Spleen (tissue), 7 donors: ENCODE measurements around the gene SRGAP2B.
"Not testable (repeated sequence)": the region's sequence is repeated elsewhere in the genome, so short reads cannot be mapped to it uniquely, and the experiment has no call there.

ENCODE experiments used
- CTCF ChIP-seq, 11 experiments: fragments of 200-600 bp in 7 of 11; fragments of 450-650 bp in 4 of 11; sonication (generic) in 4 of 11; IDR thresholded peaks in 8 of 11; conservative IDR thresholded peaks in 3 of 11; 1 replicate in 7 of 11; 2 replicates in 4 of 11; pipeline versions ENCODE4 v1.4.0 to v1.8.0; 2016 to 2021; ENCODE audit warnings: antibody characterized with exemption in 11 of 11, inconsistent platforms in 4 of 11, mild to moderate bottlenecking in 1 of 11
- POLR2A ChIP-seq, 3 donors: fragments of 450-650 bp; IDR thresholded peaks; one replicate each; pipeline ENCODE4 v1.5.1; 2017; ENCODE audit warnings: antibody characterized with exemption in 3 of 3, mild to moderate bottlenecking in 1 of 3
- POLR2AphosphoS5 ChIP-seq, 3 donors: sonication (generic); formaldehyde crosslinking; IDR thresholded peaks; one replicate each; pipeline ENCODE4 v1.5.1; 2017; ENCODE audit warnings: antibody characterized with exemption in 3 of 3
- donor health status: DM: no; HTN: no; CAD: no; lungs with moderate emphysema.
- donor health status: DM: no; HTN: no; CAD: no.
- donor health status: DM: no; HTN: no; CAD: no.

GRCh38 chr1:145013353-145013752 lies 81.8 kb downstream of the SRGAP2B start:
- not testable (repeated sequence) for TF ChIP-seq CTCF (IDR thresholded peaks at IDR 0.05 in 8 of 11, conservative IDR thresholded peaks at IDR 0.05 in 3 of 11); POLR2A (IDR thresholded peaks at IDR 0.05); POLR2AphosphoS5 (IDR thresholded peaks at IDR 0.05)
